ENCODE data around the gene C5orf15.

GRCh38 chr5:133945568-133945967 lies 22.9 kb downstream of the C5orf15 start:
- TF ChIP-seq, protein P1, sequence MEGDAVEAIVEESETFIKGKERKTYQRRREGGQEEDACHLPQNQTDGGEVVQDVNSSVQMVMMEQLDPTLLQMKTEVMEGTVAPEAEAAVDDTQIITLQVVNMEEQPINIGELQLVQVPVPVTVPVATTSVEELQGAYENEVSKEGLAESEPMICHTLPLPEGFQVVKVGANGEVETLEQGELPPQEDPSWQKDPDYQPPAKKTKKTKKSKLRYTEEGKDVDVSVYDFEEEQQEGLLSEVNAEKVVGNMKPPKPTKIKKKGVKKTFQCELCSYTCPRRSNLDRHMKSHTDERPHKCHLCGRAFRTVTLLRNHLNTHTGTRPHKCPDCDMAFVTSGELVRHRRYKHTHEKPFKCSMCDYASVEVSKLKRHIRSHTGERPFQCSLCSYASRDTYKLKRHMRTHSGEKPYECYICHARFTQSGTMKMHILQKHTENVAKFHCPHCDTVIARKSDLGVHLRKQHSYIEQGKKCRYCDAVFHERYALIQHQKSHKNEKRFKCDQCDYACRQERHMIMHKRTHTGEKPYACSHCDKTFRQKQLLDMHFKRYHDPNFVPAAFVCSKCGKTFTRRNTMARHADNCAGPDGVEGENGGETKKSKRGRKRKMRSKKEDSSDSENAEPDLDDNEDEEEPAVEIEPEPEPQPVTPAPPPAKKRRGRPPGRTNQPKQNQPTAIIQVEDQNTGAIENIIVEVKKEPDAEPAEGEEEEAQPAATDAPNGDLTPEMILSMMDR (IDR thresholded peaks at IDR 0.05; ENCODE audit: insufficient read depth, low read length): no peak
- TF ChIP-seq POLR2AphosphoS5 (IDR thresholded peaks at IDR 0.05; ENCODE audit: low read depth): no peak

Measured in HL-60 (cell line).